IPS-NIHi11 (cell line): ENCODE measurements around the gene CBR3.

Experiments
- DNase-seq: peaks from one replicate; pipeline ENCODE4 v3.0.0; 2012; ENCODE audit warnings: mixed read lengths, low spot score

The CBR3 gene

GRCh38 chr21:36155603-36156338, 20.9 kb downstream of the CBR3 start:
- peak; percentile 42 for DNase-seq

DNA sequence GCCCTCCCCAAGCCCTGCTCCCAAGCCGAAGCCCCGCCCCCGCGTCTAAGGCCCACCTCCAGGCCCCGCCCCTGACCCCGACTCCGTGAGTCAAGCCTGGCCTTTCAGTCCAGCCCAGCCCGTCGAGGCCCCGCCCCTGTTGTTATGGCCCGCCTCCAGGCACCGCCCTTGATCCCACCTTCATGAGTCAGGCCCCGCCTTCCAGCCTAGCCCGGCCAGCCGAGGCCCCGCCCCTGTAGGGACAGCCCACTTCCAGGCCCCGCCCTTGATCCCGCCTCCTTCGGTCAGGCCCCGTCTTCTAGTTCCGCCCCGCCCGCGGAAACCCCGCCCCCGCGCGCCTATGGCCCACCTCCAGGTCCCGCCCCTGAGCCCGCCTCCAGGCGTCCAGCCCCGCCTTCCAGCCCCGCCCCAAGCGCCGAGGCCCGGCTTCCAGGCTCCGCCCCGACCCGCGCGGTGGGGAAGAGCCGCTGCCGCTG, 21.5 kb downstream of the CBR3 start:
- peak; percentile 99 for DNase-seq

- peak; percentile 64 for DNase-seq
These were observed 22.2 kb downstream of the CBR3 start, which contains the start of gene DOP1B for GRCh38 chr21:36156815-36157670. TSS of gene DOP1B (plus strand) at chr21:36156824. CDS start at chr21:36164734, 7,910 bp downstream.

- DNase-seq = no peak
These were observed 24.6 kb downstream of the CBR3 start for GRCh38 chr21:36159356-36159921.

DNA sequence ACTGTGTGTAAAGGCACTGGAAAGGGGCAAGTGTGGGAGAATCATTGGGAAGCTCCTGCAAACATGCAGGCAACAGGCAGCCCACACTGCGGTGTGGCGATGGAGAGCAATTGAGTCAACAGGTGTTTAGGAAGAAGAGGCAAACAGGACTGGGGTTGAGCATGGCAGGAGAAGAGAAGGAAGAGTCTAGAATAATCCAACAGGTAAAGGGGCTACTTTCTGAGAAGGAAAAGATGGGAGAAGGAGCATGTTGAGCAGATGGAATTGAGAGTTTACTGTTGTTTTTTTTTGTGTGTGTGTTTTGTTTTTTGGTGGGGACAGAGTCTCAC, 25.9 kb downstream of the CBR3 start:
- no peak for DNase-seq

DNA sequence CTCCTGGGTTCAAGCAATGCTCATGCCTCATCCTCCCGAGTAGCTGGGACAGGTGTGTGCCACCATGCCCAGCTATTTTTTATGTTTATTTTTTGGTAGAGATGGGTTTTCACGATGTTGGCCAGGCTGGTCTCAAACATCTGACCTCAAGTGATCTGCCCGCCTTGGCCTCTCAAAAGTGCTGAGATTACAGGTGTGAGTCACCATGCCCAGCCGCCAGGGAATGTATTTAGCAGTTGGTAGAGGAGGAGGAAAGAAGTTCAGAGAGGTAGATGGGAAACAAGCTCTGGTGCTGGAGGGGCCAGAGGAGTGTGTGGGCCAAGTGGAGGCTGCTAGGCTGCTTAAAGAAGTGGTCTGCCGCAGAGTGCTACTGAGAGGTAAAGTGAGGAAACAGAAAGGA, 27.8 kb downstream of the CBR3 start:
- no peak for DNase-seq

- no peak for DNase-seq
These were observed 29.2 kb downstream of the CBR3 start for GRCh38 chr21:36163750-36164741.

- DNase-seq = no peak
These were observed 30.5 kb downstream of the CBR3 start for GRCh38 chr21:36165356-36165755.

GRCh38 chr21:36166705-36167104, 31.8 kb downstream of the CBR3 start:
- no peak for DNase-seq

DNA sequence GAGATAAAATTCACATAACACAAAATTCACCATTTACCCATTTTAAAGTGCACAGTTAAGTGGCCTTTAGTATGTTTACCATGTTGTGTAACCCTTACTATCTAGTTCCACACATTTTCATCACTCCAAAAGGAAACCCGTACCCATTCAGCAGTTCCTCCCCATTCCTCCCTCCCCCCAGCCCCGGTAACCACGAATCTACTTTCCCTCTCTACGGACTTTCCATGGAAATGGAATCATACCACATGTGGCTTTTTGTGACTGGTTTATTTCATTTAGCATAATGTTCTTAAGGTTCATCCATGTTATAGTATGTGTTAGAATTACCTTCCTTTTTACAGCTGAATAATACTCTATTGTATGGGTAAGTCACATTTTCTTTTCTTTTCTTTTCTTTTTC, 32.7 kb downstream of the CBR3 start:
- DNase-seq = no peak

GRCh38 chr21:36169470-36170128, 34.7 kb downstream of the CBR3 start:
- DNase-seq = no peak

- no peak for DNase-seq
These were observed 35.9 kb downstream of the CBR3 start for GRCh38 chr21:36170823-36171222.

- no peak for DNase-seq
These were observed 36.5 kb downstream of the CBR3 start for GRCh38 chr21:36171336-36171735.

DNA sequence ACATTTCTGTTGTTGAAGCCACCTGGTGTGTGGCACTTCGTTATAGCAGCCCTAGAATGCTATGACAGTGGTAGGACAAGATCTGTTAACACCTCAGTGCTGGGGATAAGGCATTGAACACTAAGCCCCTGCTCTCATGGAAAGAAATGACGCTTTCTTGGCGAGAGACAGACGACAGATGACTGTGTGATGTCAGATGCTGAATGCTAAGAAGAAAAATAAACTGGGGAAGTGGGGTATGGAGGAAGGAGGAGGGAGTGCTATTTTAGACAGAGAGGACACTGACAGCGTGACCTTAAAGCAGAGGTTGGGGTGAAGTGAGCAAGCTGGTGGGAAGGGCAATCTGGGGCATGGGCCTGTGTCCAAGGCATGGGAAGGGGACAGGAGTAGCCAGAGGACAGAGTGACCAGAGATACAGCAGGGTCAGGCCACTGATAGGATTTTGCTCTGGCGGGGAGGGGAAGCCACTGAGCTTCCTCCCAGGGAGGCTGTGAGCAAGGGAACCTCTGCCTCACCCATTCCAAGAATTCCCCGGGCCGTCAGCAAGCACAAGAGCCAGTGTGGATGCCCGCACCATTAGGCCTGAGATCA, 37.0 kb downstream of the CBR3 start:
- DNase-seq = no peak

- DNase-seq = no peak
These were observed 39.9 kb downstream of the CBR3 start for GRCh38 chr21:36174780-36175179.

GRCh38 chr21:36175771-36176565, 41.1 kb downstream of the CBR3 start:
- no peak for DNase-seq

DNA sequence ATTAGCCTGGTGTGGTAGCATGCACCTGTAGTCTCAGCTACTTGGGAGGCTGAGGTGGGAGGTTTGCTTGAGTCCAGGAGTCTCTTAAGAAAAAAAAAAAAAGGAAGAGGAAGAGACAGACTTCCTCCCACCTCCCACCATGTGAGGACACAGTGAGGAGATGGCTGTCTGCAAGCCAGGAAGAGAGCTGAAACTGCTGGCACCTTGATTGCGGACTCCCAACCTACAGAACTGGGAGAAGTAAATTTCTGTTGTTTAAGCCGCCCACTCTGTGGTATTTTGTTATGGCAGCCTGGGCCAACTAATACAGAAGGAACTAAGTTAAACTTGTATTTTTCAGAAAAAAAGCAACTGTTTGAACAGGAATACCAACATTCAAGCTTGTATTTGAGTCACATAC, 43.5 kb downstream of the CBR3 start:
- DNase-seq = no peak

- DNase-seq = no peak
These were observed 44.3 kb downstream of the CBR3 start for GRCh38 chr21:36179145-36179544.

- no peak for DNase-seq
These were observed 46.1 kb downstream of the CBR3 start for GRCh38 chr21:36180963-36181362.
